Endodermal cell (in vitro differentiated cells): ENCODE data around the gene EMP1. TPM values are rescaled to one million over a fixed set of nuclear protein-coding genes. Genes with fewer than 3 reads are reported as not detected.

Source experiments
- DNase-seq: peaks from one replicate; pipeline ENCODE4 v3.0.0-alpha.2; 2017
- H3K27ac ChIP-seq: 2 replicates; pipeline ENCODE4 v1.5.1; 2013; ENCODE audit warnings: mild to moderate bottlenecking, low read depth, low read length, moderate library complexity
- H3K27me3 ChIP-seq: 2 replicates; pipeline ENCODE4 v1.6.1; 2013; ENCODE audit warnings: mild to moderate bottlenecking, low read length, moderate library complexity; ENCODE audit not compliant: insufficient read depth, control insufficient read depth, poor library complexity, severe bottlenecking
- H3K36me3 ChIP-seq: 2 replicates; pipeline ENCODE4 v1.7.0; 2013; ENCODE audit warnings: mild to moderate bottlenecking, low read length, moderate library complexity; ENCODE audit not compliant: control insufficient read depth, insufficient read depth
- H3K4me1 ChIP-seq: one replicate; pipeline ENCODE4 v1.7.0; 2013; ENCODE audit warnings: low read length; ENCODE audit not compliant: control insufficient read depth, insufficient read depth
- H3K4me3 ChIP-seq: 2 replicates; pipeline ENCODE4 v1.5.1; 2013; ENCODE audit warnings: mild to moderate bottlenecking, low read length, moderate library complexity
- H3K9ac ChIP-seq: 2 replicates; pipeline ENCODE4 v1.6.1; 2013; ENCODE audit warnings: mild to moderate bottlenecking, low read length, moderate library complexity; ENCODE audit not compliant: poor library complexity, severe bottlenecking; ENCODE audit errors: extremely low read depth
- H3K9me3 ChIP-seq: 2 replicates; pipeline ENCODE4 v1.6.1; 2013; ENCODE audit warnings: mild to moderate bottlenecking, low read length, moderate library complexity; ENCODE audit not compliant: control insufficient read depth
- H3K27ac Mint-ChIP-seq: 2 replicates; pipeline ENCODE4 v1.8.0; 2020; ENCODE audit warnings: mixed read lengths
- H3K27me3 Mint-ChIP-seq: 2 replicates; pipeline ENCODE4 v1.8.0; 2021; ENCODE audit warnings: mild to moderate bottlenecking, mixed read lengths; ENCODE audit not compliant: insufficient read depth
- H3K36me3 Mint-ChIP-seq: 2 replicates; pipeline ENCODE4 v1.8.0; 2020; ENCODE audit warnings: low read depth, mixed read lengths
- H3K4me1 Mint-ChIP-seq: 2 replicates; pipeline ENCODE4 v1.8.0; 2020; ENCODE audit warnings: mixed read lengths
- H3K4me3 Mint-ChIP-seq: 2 replicates; pipeline ENCODE4 v1.8.0; 2020; ENCODE audit warnings: mild to moderate bottlenecking, moderate library complexity, mixed read lengths
- H3K9me3 Mint-ChIP-seq: 2 replicates; pipeline ENCODE4 v1.8.0; 2020; ENCODE audit warnings: mild to moderate bottlenecking, mixed read lengths
- WGBS, 2 experiments: methylation state at CpG; one replicate each; pipeline versions ENCODE4 v1.1.5 to v1.1.7; 2013; ENCODE audit warnings: missing lambda C conversion rate in 2 of 2, mixed read lengths in 1 of 2; ENCODE audit not compliant: insufficient coverage in 1 of 2, insufficient read length in 1 of 2; 5-methylcytosine and 5-hydroxymethylcytosine counted together
- total RNA-seq, 2 donors: library from RNA; stranded (reverse); fragmentation: NEBNext Ultra II Directional in 1 of 2; extraction: Animal tissue kit (Norgen Biotek cat#: 25700) in 1 of 2; gene quantifications; 2 replicates in 1 of 2; 3 replicates in 1 of 2; pipeline ENCODE4 v1.2.1, GENCODE V29; 2021
- TF ChIP-seq, protein P1 (sequence below): fragments of 200-600 bp; sonication (generic); conservative IDR thresholded peaks from 2 replicates; pipeline ENCODE4 v1.5.0; 2021; ENCODE audit warnings: antibody characterized with exemption, mild to moderate bottlenecking

EMP1 gene
- total RNA-seq, 2 donors from 2014 or later, result 0.58 to 0.59 TPM

DNA sequence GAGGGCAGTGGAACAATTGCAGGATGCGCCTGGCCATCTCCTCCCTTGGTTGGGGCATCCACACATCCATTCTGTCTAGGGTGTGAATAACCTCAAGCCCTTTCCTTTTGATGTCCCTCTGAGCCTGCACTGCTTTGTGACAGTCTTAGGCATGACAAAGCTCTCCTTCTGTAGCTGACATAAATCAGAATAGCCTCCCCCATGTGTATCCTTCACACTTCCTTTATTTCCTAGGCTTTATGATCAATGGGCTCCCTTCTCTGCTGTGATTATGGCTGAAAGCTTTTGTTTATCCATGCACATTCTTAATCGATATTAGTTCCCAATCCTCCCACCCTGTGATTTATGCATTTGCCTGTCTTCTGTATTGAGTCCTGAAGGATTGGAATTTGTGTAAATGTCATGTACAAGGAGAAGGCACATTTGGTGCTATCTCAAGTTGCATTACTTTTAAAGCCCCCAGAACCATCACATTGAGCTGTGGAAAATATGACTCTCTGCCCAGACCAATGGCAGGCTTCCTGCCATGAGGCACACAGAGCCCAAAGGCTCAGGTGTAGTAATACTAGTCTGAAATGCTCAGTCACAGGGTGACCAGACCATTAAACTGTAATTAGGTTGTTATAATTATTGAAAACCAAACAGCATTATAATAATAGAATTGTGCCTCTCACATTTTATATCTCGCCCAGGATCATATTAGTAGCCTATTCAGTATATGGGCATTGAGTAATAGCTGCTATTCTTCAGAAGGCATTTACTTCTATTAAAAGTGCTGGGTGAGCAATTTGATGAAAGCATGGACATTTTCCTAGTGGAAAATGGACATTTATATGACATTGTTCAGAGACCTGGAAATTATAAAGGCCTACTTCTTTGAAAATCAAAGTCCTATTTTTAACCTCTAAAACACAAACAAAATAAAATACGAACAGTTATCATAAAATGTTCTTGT lies 14.0 kb downstream of the EMP1 start:
- Mint-ChIP-seq H3K4me1 (peaks cover 32% of the 10 kb centered on the region), H3K4me3 (no peak overlapping the region)
- peak; percentile 16 for DNase-seq

DNA sequence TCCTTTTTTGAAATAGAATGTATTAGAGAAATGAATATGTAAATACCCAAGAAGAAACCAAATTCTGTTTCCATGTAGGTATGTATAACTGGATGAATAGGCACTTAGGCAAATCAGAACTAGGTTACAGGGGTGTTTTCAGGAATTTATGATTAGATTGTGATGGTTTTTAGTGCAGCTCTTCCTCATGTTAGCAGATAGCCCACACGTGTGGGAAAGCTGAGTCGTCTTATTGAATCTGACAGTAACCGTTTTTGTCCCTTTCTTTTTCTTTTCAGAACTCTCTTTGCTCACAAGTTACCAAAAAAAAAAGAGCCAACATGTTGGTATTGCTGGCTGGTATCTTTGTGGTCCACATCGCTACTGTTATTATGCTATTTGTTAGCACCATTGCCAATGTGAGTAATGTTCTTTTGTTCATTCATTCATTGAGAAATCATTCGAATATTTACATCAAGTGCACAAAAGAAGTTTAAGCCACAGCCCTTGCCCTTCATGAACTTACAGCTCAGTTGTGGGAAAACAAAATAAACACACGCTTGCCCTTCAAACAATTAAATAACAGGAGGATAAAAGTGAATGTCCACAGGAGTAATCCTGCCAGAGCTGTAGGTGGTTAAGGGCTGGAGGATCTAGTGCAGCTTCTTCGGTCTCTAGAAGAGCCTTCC lies 14.8 kb downstream of the EMP1 start:
- no peak overlapping the region for H3K4me3 ChIP-seq
- Mint-ChIP-seq H3K36me3 (no peaks in the 10 kb centered on the region), H3K4me1 (peaks cover 25% of the 10 kb centered on the region), H3K27me3 (peaks cover 2% of the 10 kb centered on the region), H3K9me3 (no peaks in the 10 kb centered on the region), H3K4me3 (no peak overlapping the region), H3K27ac (peak overlapping the region; percentile 53)
- no peak for DNase-seq
- no peaks in the 10 kb centered on the region for H3K36me3 ChIP-seq
- WGBS, 2 experiments, result 67 to 83% methylated on average over 3 to 7 of the region's 7 CpGs
- H3K27me3 ChIP-seq, result no peaks in the 10 kb centered on the region
- H3K9me3 ChIP-seq, result no peaks in the 10 kb centered on the region
- no peak overlapping the region for H3K9ac ChIP-seq
- H3K27ac ChIP-seq, result no peak overlapping the region
- TF ChIP-seq, protein P1, sequence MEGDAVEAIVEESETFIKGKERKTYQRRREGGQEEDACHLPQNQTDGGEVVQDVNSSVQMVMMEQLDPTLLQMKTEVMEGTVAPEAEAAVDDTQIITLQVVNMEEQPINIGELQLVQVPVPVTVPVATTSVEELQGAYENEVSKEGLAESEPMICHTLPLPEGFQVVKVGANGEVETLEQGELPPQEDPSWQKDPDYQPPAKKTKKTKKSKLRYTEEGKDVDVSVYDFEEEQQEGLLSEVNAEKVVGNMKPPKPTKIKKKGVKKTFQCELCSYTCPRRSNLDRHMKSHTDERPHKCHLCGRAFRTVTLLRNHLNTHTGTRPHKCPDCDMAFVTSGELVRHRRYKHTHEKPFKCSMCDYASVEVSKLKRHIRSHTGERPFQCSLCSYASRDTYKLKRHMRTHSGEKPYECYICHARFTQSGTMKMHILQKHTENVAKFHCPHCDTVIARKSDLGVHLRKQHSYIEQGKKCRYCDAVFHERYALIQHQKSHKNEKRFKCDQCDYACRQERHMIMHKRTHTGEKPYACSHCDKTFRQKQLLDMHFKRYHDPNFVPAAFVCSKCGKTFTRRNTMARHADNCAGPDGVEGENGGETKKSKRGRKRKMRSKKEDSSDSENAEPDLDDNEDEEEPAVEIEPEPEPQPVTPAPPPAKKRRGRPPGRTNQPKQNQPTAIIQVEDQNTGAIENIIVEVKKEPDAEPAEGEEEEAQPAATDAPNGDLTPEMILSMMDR, result no peak
- H3K4me1 ChIP-seq, result no peaks in the 10 kb centered on the region

More for the DNA sequence above, 14.0 kb downstream of the EMP1 start:
- WGBS, 2 experiments, result 75 to 100% methylated on average over 1 to 4 of the region's 4 CpGs
- no peak overlapping the region for H3K9ac ChIP-seq
- TF ChIP-seq, protein P1, result no peak
- H3K27ac Mint-ChIP-seq, result no peak overlapping the region
- H3K9me3 Mint-ChIP-seq, result no peaks in the 10 kb centered on the region
- no peaks in the 10 kb centered on the region for H3K36me3 ChIP-seq
- H3K27me3 Mint-ChIP-seq, result peaks cover 3% of the 10 kb centered on the region
- no peaks in the 10 kb centered on the region for H3K9me3 ChIP-seq
- H3K36me3 Mint-ChIP-seq, result no peaks in the 10 kb centered on the region
- no peak overlapping the region for H3K4me3 ChIP-seq
- no peaks in the 10 kb centered on the region for H3K27me3 ChIP-seq
- H3K4me1 ChIP-seq, result no peaks in the 10 kb centered on the region
- no peak overlapping the region for H3K27ac ChIP-seq

DNA sequence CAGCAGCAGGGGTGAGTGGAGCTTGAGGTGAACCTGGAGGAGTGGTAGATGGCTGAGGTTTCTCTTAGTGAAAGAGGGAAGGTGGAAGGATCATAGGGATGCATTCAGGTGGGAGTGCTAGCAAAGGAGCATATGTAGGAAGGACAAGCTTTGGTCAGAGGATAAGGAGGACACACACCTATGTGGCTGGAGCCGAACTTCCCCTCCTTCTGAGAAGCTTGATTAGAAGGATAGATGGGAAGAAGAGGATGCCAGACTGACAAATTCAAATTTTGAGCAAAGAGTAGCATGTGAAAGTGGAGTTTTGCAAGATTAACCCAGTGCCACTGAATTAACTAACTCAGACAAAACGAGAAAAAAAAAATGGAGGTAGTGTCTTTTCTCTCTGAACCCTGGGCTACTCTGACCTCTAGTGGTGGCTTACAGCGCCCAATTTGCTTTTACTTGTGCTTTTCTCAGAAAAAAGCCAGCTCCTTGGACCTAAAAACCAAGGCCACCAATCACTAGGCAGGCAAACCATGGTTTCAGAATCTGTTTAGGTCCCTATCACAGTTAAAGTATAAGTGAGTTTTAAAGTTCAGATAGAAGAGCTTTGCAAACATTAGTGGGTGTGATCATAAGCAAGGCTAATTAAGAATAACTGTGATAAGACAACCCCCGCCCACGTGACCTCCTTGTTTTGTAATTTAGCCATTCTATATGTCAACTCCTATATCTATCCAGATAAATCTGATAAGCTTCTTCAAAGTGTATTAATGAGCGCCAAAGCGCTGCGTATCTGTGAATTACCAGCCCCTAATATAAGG lies 15.5 kb downstream of the EMP1 start:
- Mint-ChIP-seq H3K9me3 (no peaks in the 10 kb centered on the region), H3K27ac (peak overlapping the region; percentile 53), H3K4me1 (peaks cover 23% of the 10 kb centered on the region), H3K4me3 (no peak overlapping the region), H3K27me3 (no peaks in the 10 kb centered on the region), H3K36me3 (no peaks in the 10 kb centered on the region)
- H3K36me3 ChIP-seq, result no peaks in the 10 kb centered on the region
- no peaks in the 10 kb centered on the region for H3K27me3 ChIP-seq
- TF ChIP-seq, protein P1, result peak; percentile 100
- no peaks in the 10 kb centered on the region for H3K9me3 ChIP-seq
- peak; percentile 93 for DNase-seq
- H3K27ac ChIP-seq, result no peak overlapping the region
- 67 to 74% methylated on average over 4 to 8 of the region's 8 CpGs for WGBS, 2 experiments
- no peak overlapping the region for H3K9ac ChIP-seq
- no peak overlapping the region for H3K4me3 ChIP-seq
- H3K4me1 ChIP-seq, result no peaks in the 10 kb centered on the region
